Measurements from ENCODE around the gene BRINP2. TPM values are rescaled to one million over a fixed set of nuclear protein-coding genes. Genes with fewer than 3 reads are reported as not detected.

Gene BRINP2
- total RNA-seq, 4 donors from 2014 or later: not detected

DNA sequence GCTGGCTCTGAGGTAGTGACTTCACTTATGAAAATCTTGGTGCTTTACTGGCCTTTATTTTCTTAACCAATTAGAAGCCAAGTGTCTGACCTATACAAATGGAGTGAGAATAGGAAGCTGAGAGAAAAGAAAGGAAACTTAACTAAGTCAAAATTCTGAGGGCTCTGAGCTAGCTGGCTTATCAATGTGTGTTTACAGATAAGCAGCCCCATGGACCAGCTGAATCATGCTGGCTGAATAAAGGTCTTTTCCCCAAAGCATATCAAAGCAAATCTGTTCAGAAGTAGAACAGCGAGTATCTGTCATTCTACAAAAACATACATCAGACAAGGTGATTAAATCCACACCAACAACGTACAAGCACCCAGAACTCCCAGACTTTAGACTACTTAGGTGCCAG is 117.2 kb downstream of the BRINP2 start:
- no peak for DNase-seq
- no peaks in the 10 kb centered on the region for H3K4me1 ChIP-seq
- no peaks in the 10 kb centered on the region for H3K36me3 ChIP-seq
- TF ChIP-seq, protein P1, sequence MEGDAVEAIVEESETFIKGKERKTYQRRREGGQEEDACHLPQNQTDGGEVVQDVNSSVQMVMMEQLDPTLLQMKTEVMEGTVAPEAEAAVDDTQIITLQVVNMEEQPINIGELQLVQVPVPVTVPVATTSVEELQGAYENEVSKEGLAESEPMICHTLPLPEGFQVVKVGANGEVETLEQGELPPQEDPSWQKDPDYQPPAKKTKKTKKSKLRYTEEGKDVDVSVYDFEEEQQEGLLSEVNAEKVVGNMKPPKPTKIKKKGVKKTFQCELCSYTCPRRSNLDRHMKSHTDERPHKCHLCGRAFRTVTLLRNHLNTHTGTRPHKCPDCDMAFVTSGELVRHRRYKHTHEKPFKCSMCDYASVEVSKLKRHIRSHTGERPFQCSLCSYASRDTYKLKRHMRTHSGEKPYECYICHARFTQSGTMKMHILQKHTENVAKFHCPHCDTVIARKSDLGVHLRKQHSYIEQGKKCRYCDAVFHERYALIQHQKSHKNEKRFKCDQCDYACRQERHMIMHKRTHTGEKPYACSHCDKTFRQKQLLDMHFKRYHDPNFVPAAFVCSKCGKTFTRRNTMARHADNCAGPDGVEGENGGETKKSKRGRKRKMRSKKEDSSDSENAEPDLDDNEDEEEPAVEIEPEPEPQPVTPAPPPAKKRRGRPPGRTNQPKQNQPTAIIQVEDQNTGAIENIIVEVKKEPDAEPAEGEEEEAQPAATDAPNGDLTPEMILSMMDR (IDR thresholded peaks at IDR 0.05): no peak
- no peak for TF ChIP-seq POLR2A (IDR thresholded peaks at IDR 0.05)
- intact Hi-C loops (cut with DNase I): no loop called here
- no peaks in the 10 kb centered on the region for H3K27me3 ChIP-seq
- no peak overlapping the region for H3K4me3 ChIP-seq
- WGBS, 2 donors: 20 to 39% methylated on average over 2 of the region's 2 CpGs
- no peaks in the 10 kb centered on the region for H3K9me3 ChIP-seq
- H3K27ac ChIP-seq: no peak overlapping the region

DNA sequence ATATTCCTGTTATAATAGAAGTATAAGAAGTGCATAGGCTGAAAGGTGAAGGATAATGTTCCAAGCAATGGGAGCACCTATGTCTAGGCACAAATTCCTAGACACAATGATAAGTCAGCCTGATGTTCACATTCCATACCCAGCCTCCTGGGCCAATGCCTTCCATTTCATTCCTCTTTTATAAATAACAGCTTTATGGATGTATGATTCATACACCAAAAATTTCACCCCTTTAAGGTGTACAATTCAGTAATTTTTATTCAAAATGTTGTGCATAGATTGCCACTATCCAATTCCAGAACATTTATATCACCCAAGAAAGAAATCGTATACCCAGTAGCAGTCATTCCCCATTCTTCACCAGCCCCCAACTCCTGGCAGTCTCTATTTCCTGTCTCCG is 118.8 kb downstream of the BRINP2 start:
- intact Hi-C loops (cut with DNase I): no loop called here
- Histone ChIP-seq H3K27me3 (no peaks in the 10 kb centered on the region), H3K4me3 (no peak overlapping the region), H3K4me1 (no peaks in the 10 kb centered on the region), H3K36me3 (no peaks in the 10 kb centered on the region), H3K9me3 (no peaks in the 10 kb centered on the region), H3K27ac (no peak overlapping the region)
- TF ChIP-seq, protein P1 (IDR thresholded peaks at IDR 0.05): no peak
- TF ChIP-seq POLR2A (IDR thresholded peaks at IDR 0.05): no peak
- no peak for DNase-seq
- WGBS, 2 donors: 65 to 76% methylated on average over 2 of the region's 2 CpGs

DNA sequence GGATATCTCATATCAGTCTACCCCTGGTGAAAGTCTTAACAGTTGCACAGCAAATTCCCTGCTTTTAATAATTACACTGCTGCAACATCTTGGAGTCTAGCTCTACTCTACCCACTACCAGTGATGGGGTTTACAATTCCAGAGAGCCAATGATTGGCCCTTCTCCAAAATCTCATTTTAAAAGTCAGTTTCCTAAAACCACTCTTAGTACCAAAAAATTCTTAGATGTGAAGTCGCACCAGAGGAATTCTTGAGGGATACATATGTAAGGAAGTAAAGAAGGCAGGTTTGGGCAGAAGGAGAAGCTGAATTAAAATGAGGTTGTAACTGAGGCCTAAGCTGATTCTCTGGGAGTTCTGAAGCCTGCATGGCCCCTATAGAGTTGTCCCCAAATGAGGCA is 129.7 kb downstream of the BRINP2 start:
- no peaks in the 10 kb centered on the region for H3K27me3 ChIP-seq
- intact Hi-C loops (cut with DNase I): no loop called here
- peaks cover 0 to 13% (median 0%) of the 10 kb centered on the region in 3 donors for H3K4me1 ChIP-seq
- 73% methylated on average over 1 of the region's 1 CpG for WGBS, 2 donors
- no peaks in the 10 kb centered on the region for H3K36me3 ChIP-seq
- H3K4me3 ChIP-seq: no peak overlapping the region
- TF ChIP-seq, protein P1 (IDR thresholded peaks at IDR 0.05): no peak
- TF ChIP-seq POLR2A (IDR thresholded peaks at IDR 0.05): no peak
- no peak overlapping the region for H3K27ac ChIP-seq
- no peaks in the 10 kb centered on the region for H3K9me3 ChIP-seq
- DNase-seq: no peak

GRCh38 chr1:177301425-177302124 is 130.8 kb downstream of the BRINP2 start:
- 4 to 21% methylated on average over 1 of the region's 1 CpG for WGBS, 2 donors
- no peak for DNase-seq
- Histone ChIP-seq H3K4me1 (peaks cover 0 to 19% (median 0%) of the 10 kb centered on the region in 3 donors), H3K9me3 (no peaks in the 10 kb centered on the region), H3K27ac (no peak overlapping the region), H3K4me3 (no peak overlapping the region), H3K27me3 (no peaks in the 10 kb centered on the region), H3K36me3 (no peaks in the 10 kb centered on the region)
- TF ChIP-seq, protein P1 (IDR thresholded peaks at IDR 0.05): no peak
- no peak for TF ChIP-seq POLR2A (IDR thresholded peaks at IDR 0.05)
- intact Hi-C loops (cut with DNase I): no loop called here

GRCh38 chr1:177302357-177303044 is 131.7 kb downstream of the BRINP2 start:
- no peaks in the 10 kb centered on the region for H3K9me3 ChIP-seq
- H3K4me1 ChIP-seq: peaks cover 0 to 19% (median 0%) of the 10 kb centered on the region in 3 donors
- WGBS, 2 donors: 51 to 58% methylated on average over 6 to 7 of the region's 7 CpGs
- intact Hi-C loops (cut with DNase I): no loop called here
- H3K4me3 ChIP-seq: no peak overlapping the region
- no peak overlapping the region for H3K27ac ChIP-seq
- no peaks in the 10 kb centered on the region for H3K36me3 ChIP-seq
- H3K27me3 ChIP-seq: no peaks in the 10 kb centered on the region
- no peak for TF ChIP-seq POLR2A (IDR thresholded peaks at IDR 0.05)
- TF ChIP-seq, protein P1 (IDR thresholded peaks at IDR 0.05): no peak
- no peak for DNase-seq

Data from esophagus squamous epithelium (tissue), 5 donors.